HTERT RPE-1 (cell line): Measurements from ENCODE around the gene INSYN2B.

Experiments
- in situ Hi-C: fragments of 300-500 bp; cut with MboI; formaldehyde crosslinking; loops from 4 replicates; pipeline ENCODE4 v1.14.3; 2020; ENCODE audit warnings: low sequenced_read_pairs

The INSYN2B gene

GRCh38 chr5:169980418-169981053 is at the start of gene INSYN2B:
TSS of gene INSYN2B (minus strand) at chr5:169980495. CDS start at chr5:169883898, 96,597 bp downstream.
- in situ Hi-C loops: no loop called here

GRCh38 chr5:170028124-170028523 is 47.8 kb upstream of the INSYN2B start:
- in situ Hi-C loops: no loop called here

GRCh38 chr5:170025853-170026252 is 45.6 kb upstream of the INSYN2B start:
- in situ Hi-C loops: no loop called here

GRCh38 chr5:170021506-170021905 is 41.2 kb upstream of the INSYN2B start:
- in situ Hi-C loops: no loop called here

- in situ Hi-C loops: no loop called here
These were observed 40.1 kb upstream of the INSYN2B start for GRCh38 chr5:170020423-170020822.

- in situ Hi-C loops: no loop called here
These were observed 32.3 kb upstream of the INSYN2B start for GRCh38 chr5:170012622-170013021.

- in situ Hi-C loops: no loop called here
These were observed 31.5 kb upstream of the INSYN2B start for GRCh38 chr5:170011751-170012150.

GRCh38 chr5:170010595-170010994 is 30.3 kb upstream of the INSYN2B start:
- in situ Hi-C loops: no loop called here

- in situ Hi-C loops: no loop called here
These were observed 28.1 kb upstream of the INSYN2B start for GRCh38 chr5:170008376-170008775.

GRCh38 chr5:170006021-170006420 is 25.7 kb upstream of the INSYN2B start:
- in situ Hi-C loops: no loop called here

- in situ Hi-C loops: no loop called here
These were observed 19.9 kb upstream of the INSYN2B start for GRCh38 chr5:170000155-170000554.

- in situ Hi-C loops: no loop called here
These were observed 19.3 kb upstream of the INSYN2B start for GRCh38 chr5:169999621-170000020.

GRCh38 chr5:169997798-169998197 is 17.5 kb upstream of the INSYN2B start:
- in situ Hi-C loops: no loop called here

- in situ Hi-C loops: no loop called here
These were observed 13.1 kb upstream of the INSYN2B start for GRCh38 chr5:169993485-169993790.

GRCh38 chr5:169992789-169993484 is 12.6 kb upstream of the INSYN2B start:
- in situ Hi-C loops: no loop called here

- in situ Hi-C loops: no loop called here
These were observed 11.0 kb upstream of the INSYN2B start for GRCh38 chr5:169991115-169991869.

- in situ Hi-C loops: no loop called here
These were observed 9.1 kb upstream of the INSYN2B start for GRCh38 chr5:169989365-169989764.

- in situ Hi-C loops: no loop called here
These were observed 8.7 kb upstream of the INSYN2B start for GRCh38 chr5:169988947-169989346.

- in situ Hi-C loops: no loop called here
These were observed 7.9 kb upstream of the INSYN2B start for GRCh38 chr5:169988206-169988605.

GRCh38 chr5:169979871-169980270 is 424 bp downstream of the INSYN2B start:
- in situ Hi-C loops: no loop called here

GRCh38 chr5:169978714-169979113 is 1.6 kb downstream of the INSYN2B start:
- in situ Hi-C loops: no loop called here

- in situ Hi-C loops: no loop called here
These were observed 6.0 kb downstream of the INSYN2B start for GRCh38 chr5:169974121-169974770.
